ENCODE measurements around the gene STAG1. TPM values are rescaled to one million over a fixed set of nuclear protein-coding genes. Genes with fewer than 3 reads are reported as not detected.
"Not testable (repeated sequence)": the region's sequence is repeated elsewhere in the genome, so short reads cannot be mapped to it uniquely, and the experiment has no call there.

STAG1 gene
- total RNA-seq, 1 experiment from 2014 or later = 43.7 TPM

GRCh38 chr3:136606990-136607389, 145.2 kb downstream of the STAG1 start:
- no peaks in the 10 kb centered on the region for H3K27me3 ChIP-seq (ENCODE audit: control insufficient read depth, insufficient read depth, low read length)
- no peak overlapping the region for H3K27ac ChIP-seq (ENCODE audit: low read length)
- peaks cover 12% of the 10 kb centered on the region; the same call in 1 of the 2 replicates for H3K4me1 ChIP-seq (ENCODE audit: control insufficient read depth, insufficient read depth, low read length)
- H3K36me3 ChIP-seq (ENCODE audit: control insufficient read depth, insufficient read depth, low read length) = no peaks in the 10 kb centered on the region
- no peaks in the 10 kb centered on the region for H3K9me3 ChIP-seq (ENCODE audit: control insufficient read depth, insufficient read depth, low read depth, low read length)
- no peak overlapping the region for H3K4me3 ChIP-seq (ENCODE audit: low read depth in 2 of 2, low read length in 2 of 2)
- CTCF ChIA-PET = no interaction called here
- DNase-seq (ENCODE audit: low read depth, low spot score) = no peak
- POLR2A ChIA-PET = no interaction called here
- intact Hi-C loops (cut with micrococcal nuclease; ENCODE audit: unreplicated experiment) = no loop called here
- no TSS peak for BruUV-seq (replicated peaks)
- in situ Hi-C loops (cut with HindIII; ENCODE audit: low pct_unique_long_range_greater_than_20kb, low sequenced_read_pairs) = no loop called here
- ATAC-seq = no peak
- no peak for TF ChIP-seq REST (IDR thresholded peaks at IDR 0.05; ENCODE audit: insufficient read depth in 1 of 2, low read depth in 2 of 2, low read length in 1 of 2)
- no peak for TF ChIP-seq CTCF (IDR thresholded peaks at IDR 0.05)
- no peak for TF ChIP-seq SIN3A (IDR thresholded peaks at IDR 0.05; ENCODE audit: borderline replicate concordance, insufficient read depth, low read depth, low read length)
- TF ChIP-seq POLR2AphosphoS5 (IDR thresholded peaks at IDR 0.05; ENCODE audit: low read depth, low read length) = no peak
- no peak for TF ChIP-seq TCF7L2 (IDR thresholded peaks at IDR 0.05; ENCODE audit: low read depth, low read length)

- H3K9me3 ChIP-seq (ENCODE audit: control insufficient read depth, insufficient read depth, low read depth, low read length); H3K27me3 ChIP-seq (ENCODE audit: control insufficient read depth, insufficient read depth, low read length); H3K27ac ChIP-seq (ENCODE audit: low read length); CTCF ChIA-PET; BruUV-seq (replicated peaks); in situ Hi-C loops (cut with HindIII; ENCODE audit: low pct_unique_long_range_greater_than_20kb, low sequenced_read_pairs); ATAC-seq; DNase-seq (ENCODE audit: low read depth, low spot score); H3K36me3 ChIP-seq (ENCODE audit: control insufficient read depth, insufficient read depth, low read length); H3K4me3 ChIP-seq (ENCODE audit: low read depth in 2 of 2, low read length in 2 of 2); intact Hi-C loops (cut with micrococcal nuclease; ENCODE audit: unreplicated experiment): not testable (repeated sequence)
- POLR2A ChIA-PET = interaction anchor here (0.6 kb wide), 1 partner anchor 57 kb away, joined by 4 read pairs; no protein-coding TSS in a partner anchor
- H3K4me1 ChIP-seq (ENCODE audit: control insufficient read depth, insufficient read depth, low read length) = peaks cover 12% of the 10 kb centered on the region; the same call in 1 of the 2 replicates
Observed at GRCh38 chr3:136606216-136606615, 146.0 kb downstream of the STAG1 start.

- H3K27me3 ChIP-seq (ENCODE audit: control insufficient read depth, insufficient read depth, low read length) = no peaks in the 10 kb centered on the region
- no TSS peak for BruUV-seq (replicated peaks)
- intact Hi-C loops (cut with micrococcal nuclease; ENCODE audit: unreplicated experiment) = no loop called here
- peaks cover 12% of the 10 kb centered on the region; the same call in 1 of the 2 replicates for H3K4me1 ChIP-seq (ENCODE audit: control insufficient read depth, insufficient read depth, low read length)
- H3K9me3 ChIP-seq (ENCODE audit: control insufficient read depth, insufficient read depth, low read depth, low read length) = no peaks in the 10 kb centered on the region
- ChIA-PET POLR2A (no interaction called here), CTCF (no interaction called here)
- H3K27ac ChIP-seq (ENCODE audit: low read length) = no peak overlapping the region
- TF ChIP-seq POLR2AphosphoS5 (IDR thresholded peaks at IDR 0.05; ENCODE audit: low read depth, low read length) = no peak
- TF ChIP-seq TCF7L2 (IDR thresholded peaks at IDR 0.05; ENCODE audit: low read depth, low read length) = no peak
- no peak for TF ChIP-seq CTCF (IDR thresholded peaks at IDR 0.05)
- TF ChIP-seq REST (IDR thresholded peaks at IDR 0.05; ENCODE audit: insufficient read depth in 1 of 2, low read depth in 2 of 2, low read length in 1 of 2) = no peak
- no peak for TF ChIP-seq SIN3A (IDR thresholded peaks at IDR 0.05; ENCODE audit: borderline replicate concordance, insufficient read depth, low read depth, low read length)
- in situ Hi-C loops (cut with HindIII; ENCODE audit: low pct_unique_long_range_greater_than_20kb, low sequenced_read_pairs) = no loop called here
- H3K36me3 ChIP-seq (ENCODE audit: control insufficient read depth, insufficient read depth, low read length) = no peaks in the 10 kb centered on the region
- no peak overlapping the region for H3K4me3 ChIP-seq (ENCODE audit: low read depth in 2 of 2, low read length in 2 of 2)
- DNase-seq (ENCODE audit: low read depth, low spot score) = no peak
- peak; percentile 75 for ATAC-seq
Observed at GRCh38 chr3:136604961-136605360, 147.2 kb downstream of the STAG1 start.

All from Panc1 (cell line).